Activated CD8-positive, alpha-beta memory T cell treated with anti-CD3 and anti-CD28 coated beads for 24 hours (primary cell): ENCODE measurements around the gene MYDGF.
"Not testable (repeated sequence)": the region's sequence is repeated elsewhere in the genome, so short reads cannot be mapped to it uniquely, and the experiment has no call there.

Experiments
- DNase-seq: peaks from one replicate; pipeline ENCODE4 v3.0.0-alpha.2; 2020

Gene MYDGF

GRCh38 chr19:4669723-4670480 is at the start of gene MYDGF:
TSS of gene MYDGF (minus strand) at chr19:4670342. CDS start at chr19:4670334, 8 bp downstream.
- peak; percentile 96 for DNase-seq

- no peak for DNase-seq
Measured at GRCh38 chr19:4719499-4719866, 49.3 kb upstream of the MYDGF start.

- DNase-seq, result no peak
Measured at GRCh38 chr19:4717966-4718701, 48.0 kb upstream of the MYDGF start.

- DNase-seq, result no peak
Measured at GRCh38 chr19:4717191-4717965, 47.2 kb upstream of the MYDGF start.

GRCh38 chr19:4715529-4716221 is 45.5 kb upstream of the MYDGF start:
- DNase-seq, result no peak

- not testable (repeated sequence) for DNase-seq
Measured at GRCh38 chr19:4715178-4715528, 45.0 kb upstream of the MYDGF start.

GRCh38 chr19:4714016-4714415 is 43.9 kb upstream of the MYDGF start:
- DNase-seq, result no peak

- no peak for DNase-seq
Measured at GRCh38 chr19:4713384-4713951, 43.3 kb upstream of the MYDGF start.

GRCh38 chr19:4712771-4713170 is 42.6 kb upstream of the MYDGF start:
- no peak for DNase-seq

- no peak for DNase-seq
Measured at GRCh38 chr19:4711211-4711610, 41.1 kb upstream of the MYDGF start.

- no peak for DNase-seq
Measured at GRCh38 chr19:4710281-4710600, 40.1 kb upstream of the MYDGF start.

- no peak for DNase-seq
Measured at GRCh38 chr19:4709440-4710280, 39.5 kb upstream of the MYDGF start.

GRCh38 chr19:4707956-4708650 is 38.0 kb upstream of the MYDGF start:
- no peak for DNase-seq

GRCh38 chr19:4707322-4707721 is 37.2 kb upstream of the MYDGF start:
- DNase-seq, result no peak

- no peak for DNase-seq
Measured at GRCh38 chr19:4705413-4706131, 35.4 kb upstream of the MYDGF start.

GRCh38 chr19:4704317-4704673 is 34.2 kb upstream of the MYDGF start:
- DNase-seq, result no peak

- no peak for DNase-seq
Measured at GRCh38 chr19:4703671-4704316, 33.7 kb upstream of the MYDGF start.

- DNase-seq, result no peak
Measured at GRCh38 chr19:4702764-4703163, 32.6 kb upstream of the MYDGF start.

GRCh38 chr19:4701557-4701956 is 31.4 kb upstream of the MYDGF start:
- no peak for DNase-seq

GRCh38 chr19:4700693-4700970 is 30.5 kb upstream of the MYDGF start:
- no peak for DNase-seq
